K562 (cell line): ENCODE results near the gene PNPO.

Experiments used
- CEBPG ChIP-seq, 3 experiments: fragments of 200-800 bp in 1 of 3; sonication (Bioruptor generic) in 1 of 3; sonication (generic) in 1 of 3; formaldehyde crosslinking in 1 of 3; IDR thresholded peaks in 2 of 3; conservative IDR thresholded peaks in 1 of 3; 2 replicates each; pipeline versions ENCODE4 v1.6.1 to v1.8.0; 2016 to 2022; ENCODE audit warnings: missing compliant biosample characterization in 2 of 3, missing genetic modification characterization in 2 of 3, mild to moderate bottlenecking in 1 of 3, missing genetic modification reagents in 1 of 3
- RBBP5 ChIP-seq: fragments of 200-600 bp; sonication (generic); IDR thresholded peaks from 2 replicates; pipeline ENCODE4 v1.6.1; 2012; ENCODE audit warnings: borderline replicate concordance, mild to moderate bottlenecking, low read length, control low read depth, inconsistent platforms; ENCODE audit not compliant: insufficient read depth, poor library complexity, severe bottlenecking
- SRF ChIP-seq, 2 experiments: fragments of 250-450, 450-650 bp in 1 of 2; sonication (Bioruptor Pico) in 1 of 2; sonication (generic) in 1 of 2; formaldehyde crosslinking; IDR thresholded peaks; 2 replicates each; pipeline versions ENCODE4 v1.5.0 to v1.5.1; 2020 to 2022; ENCODE audit warnings: mild to moderate bottlenecking in 1 of 2, missing genetic modification reagents in 1 of 2
- TF ChIP-seq, protein P1 (sequence below): sonication (generic); formaldehyde crosslinking; IDR thresholded peaks from 2 replicates; pipeline ENCODE4 v1.8.0; 2022; ENCODE audit warnings: missing genetic modification reagents, mild to moderate bottlenecking, borderline replicate concordance

GRCh38 chr17:47973541-47973940, 32.2 kb downstream of the PNPO start:
- TF ChIP-seq RBBP5 (no peak), SRF (CRISPR knock-in tag; IDR thresholded peaks at IDR 0.05) (no peak), CEBPG (CRISPR knock-in tag; IDR thresholded peaks at IDR 0.05) (no peak), CEBPG (tag; conservative IDR thresholded peaks at IDR 0.05 in 1 of 2, IDR thresholded peaks at IDR 0.05 in 1 of 2) (no peak)
- TF ChIP-seq, protein P1, sequence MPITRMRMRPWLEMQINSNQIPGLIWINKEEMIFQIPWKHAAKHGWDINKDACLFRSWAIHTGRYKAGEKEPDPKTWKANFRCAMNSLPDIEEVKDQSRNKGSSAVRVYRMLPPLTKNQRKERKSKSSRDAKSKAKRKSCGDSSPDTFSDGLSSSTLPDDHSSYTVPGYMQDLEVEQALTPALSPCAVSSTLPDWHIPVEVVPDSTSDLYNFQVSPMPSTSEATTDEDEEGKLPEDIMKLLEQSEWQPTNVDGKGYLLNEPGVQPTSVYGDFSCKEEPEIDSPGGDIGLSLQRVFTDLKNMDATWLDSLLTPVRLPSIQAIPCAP (CRISPR knock-in tag) = no peak
